Measurements from ENCODE around the gene MASP1.

GRCh38 chr3:187209491-187209890, 82.0 kb downstream of the MASP1 start:
- TF ChIP-seq GATA3 (IDR thresholded peaks at IDR 0.05; ENCODE audit: low read depth, low read length): no peak
- TF ChIP-seq GATA2 (IDR thresholded peaks at IDR 0.05; ENCODE audit: low read depth, low read length): no peak

All from SH-SY5Y (cell line).